Measurements from ENCODE around the gene GIGYF2. TPM values are rescaled to one million over a fixed set of nuclear protein-coding genes. Genes with fewer than 3 reads are reported as not detected.

Gene GIGYF2
- total and polyA plus RNA-seq, 2 of the 13 experiments (the other 11 are each of a cell fraction or from before 2014, with no cell fraction given) = 44.9 to 73.5 TPM

DNA sequence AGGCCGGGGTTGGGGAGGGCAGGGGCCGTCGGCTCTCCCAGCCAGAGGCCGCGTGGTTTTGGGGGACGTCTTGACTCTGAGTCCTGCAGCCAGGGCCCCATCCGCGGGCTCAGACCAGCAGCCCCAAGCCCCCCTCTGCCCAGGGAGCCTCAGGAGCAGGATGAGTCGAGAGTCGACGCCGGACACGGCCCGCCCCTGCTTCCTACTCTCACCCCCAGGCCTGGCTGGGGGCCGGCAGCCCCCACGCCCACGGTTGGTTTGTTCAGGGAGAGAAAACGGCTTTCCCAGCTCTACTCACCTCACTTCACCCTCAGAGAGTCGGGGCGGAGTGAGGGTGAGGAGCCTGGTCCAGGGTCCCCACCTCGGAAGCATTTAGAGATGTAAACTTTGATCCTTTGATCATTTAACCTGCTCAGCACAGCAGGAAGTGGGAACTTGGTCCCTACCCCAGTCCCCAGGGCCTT, 179.9 kb downstream of the GIGYF2 start (continued):
- TF ChIP-seq SP140L (CRISPR knock-in tag; IDR thresholded peaks at IDR 0.05; ENCODE audit: borderline replicate concordance) = no peak
- TF ChIP-seq, protein P1, sequence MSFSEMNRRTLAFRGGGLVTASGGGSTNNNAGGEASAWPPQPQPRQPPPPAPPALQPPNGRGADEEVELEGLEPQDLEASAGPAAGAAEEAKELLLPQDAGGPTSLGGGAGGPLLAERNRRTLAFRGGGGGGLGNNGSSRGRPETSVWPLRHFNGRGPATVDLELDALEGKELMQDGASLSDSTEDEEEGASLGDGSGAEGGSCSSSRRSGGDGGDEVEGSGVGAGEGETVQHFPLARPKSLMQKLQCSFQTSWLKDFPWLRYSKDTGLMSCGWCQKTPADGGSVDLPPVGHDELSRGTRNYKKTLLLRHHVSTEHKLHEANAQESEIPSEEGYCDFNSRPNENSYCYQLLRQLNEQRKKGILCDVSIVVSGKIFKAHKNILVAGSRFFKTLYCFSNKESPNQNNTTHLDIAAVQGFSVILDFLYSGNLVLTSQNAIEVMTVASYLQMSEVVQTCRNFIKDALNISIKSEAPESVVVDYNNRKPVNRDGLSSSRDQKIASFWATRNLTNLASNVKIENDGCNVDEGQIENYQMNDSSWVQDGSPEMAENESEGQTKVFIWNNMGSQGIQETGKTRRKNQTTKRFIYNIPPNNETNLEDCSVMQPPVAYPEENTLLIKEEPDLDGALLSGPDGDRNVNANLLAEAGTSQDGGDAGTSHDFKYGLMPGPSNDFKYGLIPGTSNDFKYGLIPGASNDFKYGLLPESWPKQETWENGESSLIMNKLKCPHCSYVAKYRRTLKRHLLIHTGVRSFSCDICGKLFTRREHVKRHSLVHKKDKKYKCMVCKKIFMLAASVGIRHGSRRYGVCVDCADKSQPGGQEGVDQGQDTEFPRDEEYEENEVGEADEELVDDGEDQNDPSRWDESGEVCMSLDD (CRISPR knock-in tag; IDR thresholded peaks at IDR 0.05; ENCODE audit: borderline replicate concordance) = no peak
- TF ChIP-seq SNAI1 (CRISPR knock-in tag; IDR thresholded peaks at IDR 0.05; ENCODE audit: borderline replicate concordance) = 0 out of 2 replicates have a peak, but pooled peaks have one; percentile 72
- no peak for TF ChIP-seq TCF7L2 (IDR thresholded peaks at IDR 0.05; ENCODE audit: low read depth, low read length)
- TF ChIP-seq, protein P2, sequence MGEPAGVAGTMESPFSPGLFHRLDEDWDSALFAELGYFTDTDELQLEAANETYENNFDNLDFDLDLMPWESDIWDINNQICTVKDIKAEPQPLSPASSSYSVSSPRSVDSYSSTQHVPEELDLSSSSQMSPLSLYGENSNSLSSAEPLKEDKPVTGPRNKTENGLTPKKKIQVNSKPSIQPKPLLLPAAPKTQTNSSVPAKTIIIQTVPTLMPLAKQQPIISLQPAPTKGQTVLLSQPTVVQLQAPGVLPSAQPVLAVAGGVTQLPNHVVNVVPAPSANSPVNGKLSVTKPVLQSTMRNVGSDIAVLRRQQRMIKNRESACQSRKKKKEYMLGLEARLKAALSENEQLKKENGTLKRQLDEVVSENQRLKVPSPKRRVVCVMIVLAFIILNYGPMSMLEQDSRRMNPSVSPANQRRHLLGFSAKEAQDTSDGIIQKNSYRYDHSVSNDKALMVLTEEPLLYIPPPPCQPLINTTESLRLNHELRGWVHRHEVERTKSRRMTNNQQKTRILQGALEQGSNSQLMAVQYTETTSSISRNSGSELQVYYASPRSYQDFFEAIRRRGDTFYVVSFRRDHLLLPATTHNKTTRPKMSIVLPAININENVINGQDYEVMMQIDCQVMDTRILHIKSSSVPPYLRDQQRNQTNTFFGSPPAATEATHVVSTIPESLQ (CRISPR knock-in tag; conservative IDR thresholded peaks at IDR 0.05) = no peak
- TF ChIP-seq TGIF2 (CRISPR knock-in tag; IDR thresholded peaks at IDR 0.05) = no peak
- no peak for TF ChIP-seq HCFC1 (IDR thresholded peaks at IDR 0.05; ENCODE audit: low read depth, low read length)
- TF ChIP-seq TCF7 (IDR thresholded peaks at IDR 0.05; ENCODE audit: low read depth) = no peak
- 0 out of 2 replicates have a peak, but pooled peaks have one; percentile 29 for TF ChIP-seq BRCA1 (CRISPR knock-in tag; IDR thresholded peaks at IDR 0.05)
- TF ChIP-seq CENPX (CRISPR knock-in tag; IDR thresholded peaks at IDR 0.05) = no peak
- TF ChIP-seq ZNF784 (CRISPR knock-in tag; IDR thresholded peaks at IDR 0.05; ENCODE audit: borderline replicate concordance) = no peak
- TF ChIP-seq ZNF720 (CRISPR knock-in tag; IDR thresholded peaks at IDR 0.05) = no peak
- TF ChIP-seq ZBED4 (CRISPR knock-in tag; IDR thresholded peaks at IDR 0.05; ENCODE audit: borderline replicate concordance) = no peak
- no peak for TF ChIP-seq ZNF761 (CRISPR knock-in tag; conservative IDR thresholded peaks at IDR 0.05)
- no peak for TF ChIP-seq ZSCAN31 (CRISPR knock-in tag; IDR thresholded peaks at IDR 0.05; ENCODE audit: low read depth)
- TF ChIP-seq ATF2 (CRISPR knock-in tag; IDR thresholded peaks at IDR 0.05) = no peak
- no peak for TF ChIP-seq GATAD1 (CRISPR knock-in tag; IDR thresholded peaks at IDR 0.05)
